ENCODE data around the gene XPO1.

- TF ChIP-seq POLR2A (IDR thresholded peaks at IDR 0.05) (no peak), CTCF (IDR thresholded peaks at IDR 0.05) (no peak)
Observed at GRCh38 chr2:61454383-61454782, 83.8 kb downstream of the XPO1 start.
